ENCODE measurements around the gene RFPL2. TPM values are rescaled to one million over a fixed set of nuclear protein-coding genes. Genes with fewer than 3 reads are reported as not detected.
"Not testable (repeated sequence)": the region's sequence is repeated elsewhere in the genome, so short reads cannot be mapped to it uniquely, and the experiment has no call there.

RFPL2 gene
- total RNA-seq, 1 donor from 2014 or later, result 0.15 TPM

GRCh38 chr22:32175115-32175514 lies 29.8 kb downstream of the RFPL2 start:
- intact Hi-C loops (cut with micrococcal nuclease), result no loop called here

GRCh38 chr22:32165681-32166080 lies 39.2 kb downstream of the RFPL2 start:
- intact Hi-C loops (cut with micrococcal nuclease), result no loop called here

DNA sequence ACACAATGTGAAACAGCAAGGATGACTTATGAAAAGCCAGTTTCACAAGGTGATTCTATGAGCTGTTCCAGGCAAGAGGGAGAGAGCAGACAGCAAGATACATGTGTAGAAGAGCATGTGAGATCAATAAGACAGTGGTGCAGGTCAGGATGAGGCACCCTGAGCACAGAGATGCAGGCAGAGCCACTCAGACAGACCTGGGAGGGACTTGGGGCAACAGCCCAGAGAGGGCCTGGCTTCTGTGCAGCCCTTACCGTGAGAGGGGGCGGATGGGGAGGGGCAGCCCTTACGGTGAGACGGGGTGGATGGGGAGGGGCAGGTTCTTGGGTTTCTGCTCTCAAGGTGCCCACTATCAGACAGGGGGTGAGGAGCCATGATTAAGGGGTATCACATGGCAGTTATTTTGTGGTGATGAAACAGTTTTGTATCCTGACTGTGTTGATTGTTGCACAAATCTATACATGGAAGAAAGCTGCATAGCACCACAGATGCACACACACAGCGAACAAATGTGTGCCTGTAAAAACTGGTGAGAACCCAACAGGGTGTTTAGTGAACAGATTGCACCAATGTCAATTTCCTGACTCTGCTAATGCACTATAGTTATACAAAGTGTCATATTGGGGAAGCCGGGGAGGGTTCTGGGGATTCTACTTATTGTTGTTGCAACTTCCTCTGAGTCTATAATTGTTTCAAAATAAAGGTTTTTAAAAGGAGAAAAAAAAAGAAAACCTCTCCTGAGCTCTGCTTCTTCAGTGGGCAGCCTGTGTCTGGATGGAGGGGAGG lies 40.6 kb downstream of the RFPL2 start:
- intact Hi-C loops (cut with micrococcal nuclease), result no loop called here

GRCh38 chr22:32160411-32160810 lies 44.5 kb downstream of the RFPL2 start:
- intact Hi-C loops (cut with micrococcal nuclease), result not testable (repeated sequence)

DNA sequence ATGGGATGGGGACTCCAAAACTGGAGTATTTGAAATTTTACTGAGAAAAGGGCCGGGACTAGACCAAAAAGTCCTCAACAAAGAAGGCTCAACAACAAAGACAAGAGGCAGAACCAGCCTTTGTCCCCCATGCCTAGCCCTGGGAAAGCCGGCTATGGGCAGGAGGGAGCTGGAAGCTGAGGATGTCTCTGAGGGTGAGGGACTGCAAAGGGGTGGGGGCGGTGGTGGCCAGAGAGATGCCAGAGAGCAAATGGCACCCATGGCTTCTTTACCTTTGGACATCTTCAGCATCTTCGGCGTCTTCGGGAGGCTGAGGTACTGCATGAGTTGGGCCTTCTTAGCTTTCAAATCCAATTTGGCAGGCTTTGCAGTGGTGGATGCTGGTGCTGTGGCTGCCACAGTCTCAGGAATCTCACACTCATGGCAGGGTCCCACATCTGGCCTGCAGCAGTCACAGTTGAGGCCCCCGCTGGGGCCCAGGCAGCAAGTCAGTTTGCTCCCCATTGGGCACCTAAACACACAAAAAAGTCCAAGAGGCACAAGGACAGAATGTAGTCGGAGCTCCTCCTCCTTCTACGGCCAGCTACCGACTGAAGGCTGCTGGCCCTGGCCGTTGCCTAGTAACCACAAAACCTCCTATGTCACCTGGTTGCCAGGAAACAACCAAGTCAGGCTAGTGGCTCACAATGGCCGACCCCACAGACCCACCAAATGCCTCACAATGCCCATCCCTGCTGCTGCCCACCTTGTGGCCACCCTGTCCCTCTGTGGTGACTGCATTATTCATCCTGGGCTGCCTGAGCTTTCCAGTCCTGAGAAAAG lies 46.0 kb downstream of the RFPL2 start, which contains the start of gene C22orf42:
Gene C22orf42 (minus strand): TSS at position 592 of the 822 bp plus-strand sequence. CDS start 88 bp downstream, at position 504.
- intact Hi-C loops (cut with micrococcal nuclease), result no loop called here

DNA sequence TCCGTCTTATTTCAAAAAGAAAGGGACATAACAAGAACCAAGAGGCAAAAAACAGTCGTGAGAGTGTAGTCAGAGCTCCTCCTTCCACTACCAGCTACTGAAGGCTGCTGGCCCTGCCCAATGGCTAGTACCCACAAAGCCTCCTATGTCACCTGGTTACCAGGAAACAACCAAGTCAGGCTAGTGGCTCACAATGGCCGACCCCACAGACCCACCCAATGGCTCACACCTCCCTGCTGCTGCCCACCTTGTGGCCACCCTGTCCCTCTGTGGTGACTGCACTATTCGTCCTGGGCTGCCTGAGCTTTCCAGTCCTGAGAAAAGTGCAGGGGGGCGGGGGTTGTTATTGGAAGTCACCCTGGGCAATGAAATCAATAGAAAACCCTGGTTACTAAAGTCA lies 47.2 kb downstream of the RFPL2 start:
- intact Hi-C loops (cut with micrococcal nuclease), result not testable (repeated sequence)

DNA sequence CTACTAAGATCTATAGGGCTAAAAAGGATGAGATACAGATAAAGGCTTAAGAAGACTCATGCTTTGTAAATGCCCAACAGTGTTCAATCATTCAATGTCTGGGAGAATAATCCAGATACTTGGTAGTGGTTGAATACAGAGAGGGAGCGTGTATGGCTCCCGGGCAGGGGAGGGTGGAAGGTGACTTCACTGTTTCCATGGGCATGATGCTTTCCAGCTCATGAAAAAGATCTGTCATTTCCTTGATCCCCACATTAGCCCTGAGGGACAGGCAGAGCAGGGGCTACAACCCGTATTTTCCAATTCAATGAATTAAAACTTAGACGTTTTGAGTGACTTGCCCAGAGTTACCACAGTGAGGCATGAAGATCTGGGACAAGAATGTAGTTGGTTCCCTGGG lies 50.1 kb downstream of the RFPL2 start:
- intact Hi-C loops (cut with micrococcal nuclease), result not testable (repeated sequence)

DNA sequence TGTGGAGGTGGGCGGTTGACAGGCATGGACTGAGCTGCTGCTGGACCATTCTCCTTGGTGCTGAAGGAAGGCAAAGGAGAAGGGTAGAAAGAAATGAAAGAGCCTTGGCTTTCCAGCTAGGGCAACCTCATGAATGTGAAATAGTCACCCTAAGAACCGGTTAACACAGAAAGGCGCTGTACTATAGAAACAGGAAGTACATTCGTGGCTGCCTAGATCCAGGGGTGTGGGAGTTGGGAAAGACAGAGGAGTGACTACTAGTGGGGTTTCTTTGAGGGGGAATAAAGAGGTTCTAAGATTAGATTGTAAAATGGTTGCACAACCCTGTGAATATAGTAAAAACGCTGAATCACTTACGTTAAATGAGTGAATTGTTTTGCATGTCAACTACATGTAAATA lies 53.2 kb downstream of the RFPL2 start:
- intact Hi-C loops (cut with micrococcal nuclease), result not testable (repeated sequence)

DNA sequence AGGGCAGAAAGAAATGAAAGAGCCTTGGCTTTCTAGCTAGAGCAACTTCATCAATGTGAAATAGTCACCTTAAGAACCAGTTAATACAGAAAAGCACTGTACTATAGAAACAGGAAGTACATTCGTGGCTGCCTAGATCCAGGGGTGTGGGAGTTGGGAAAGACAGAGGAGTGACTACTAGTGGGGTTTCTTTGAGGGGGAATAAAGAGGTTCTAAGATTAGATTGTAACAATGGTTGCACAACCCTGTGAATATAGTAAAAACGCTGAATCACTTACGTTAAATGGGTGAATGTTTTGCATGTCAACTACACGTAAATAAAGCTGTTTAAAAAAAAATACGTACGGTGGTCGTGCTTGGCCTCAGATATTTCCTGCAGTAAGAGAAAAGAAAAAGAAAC lies 54.2 kb downstream of the RFPL2 start:
- intact Hi-C loops (cut with micrococcal nuclease), result not testable (repeated sequence)

DNA sequence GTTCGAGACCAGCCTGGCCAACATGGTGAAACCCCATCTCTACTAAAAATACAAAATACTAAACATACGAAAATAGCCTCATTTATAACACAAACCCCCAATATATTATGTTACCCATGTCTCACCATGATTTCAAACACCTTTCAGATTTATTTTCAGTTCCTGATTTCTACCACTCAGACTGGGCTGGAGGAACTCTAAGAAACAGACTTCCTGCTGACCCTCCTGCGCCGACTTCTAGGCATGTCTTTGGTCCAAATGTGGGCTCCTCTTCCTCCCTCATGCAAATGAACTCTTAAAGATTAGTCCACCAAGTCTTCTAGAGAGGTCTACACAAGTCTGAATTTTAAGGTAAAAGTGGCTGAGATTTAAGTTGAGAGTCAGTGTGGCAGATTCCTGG lies 56.5 kb downstream of the RFPL2 start:
- intact Hi-C loops (cut with micrococcal nuclease), result loop anchor here (10.0 kb wide), 1 partner anchor 654 kb away; the partner anchor contains the start of gene SFI1

DNA sequence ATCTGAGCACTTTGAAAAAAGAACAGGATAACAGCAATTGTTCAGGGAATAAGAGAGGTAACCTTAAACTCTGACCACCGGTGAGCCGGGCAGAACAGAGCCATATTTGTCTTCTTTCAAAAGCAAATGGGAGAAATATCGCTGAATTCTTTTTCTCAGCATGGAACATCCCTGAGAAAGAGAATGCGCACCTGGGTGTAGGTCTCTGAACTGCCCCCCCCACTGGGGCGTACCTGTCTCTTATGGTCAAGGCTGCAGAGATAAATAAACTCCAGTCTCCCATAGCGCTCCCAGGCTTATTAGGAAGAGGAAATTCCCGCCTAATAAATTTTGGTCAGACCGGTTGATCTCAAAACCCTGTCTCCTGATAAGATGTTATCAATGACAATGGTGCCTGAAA lies 57.7 kb downstream of the RFPL2 start:
- intact Hi-C loops (cut with micrococcal nuclease), result loop anchor here (10.0 kb wide), 1 partner anchor 652 kb away; the partner anchor contains the start of gene SFI1

DNA sequence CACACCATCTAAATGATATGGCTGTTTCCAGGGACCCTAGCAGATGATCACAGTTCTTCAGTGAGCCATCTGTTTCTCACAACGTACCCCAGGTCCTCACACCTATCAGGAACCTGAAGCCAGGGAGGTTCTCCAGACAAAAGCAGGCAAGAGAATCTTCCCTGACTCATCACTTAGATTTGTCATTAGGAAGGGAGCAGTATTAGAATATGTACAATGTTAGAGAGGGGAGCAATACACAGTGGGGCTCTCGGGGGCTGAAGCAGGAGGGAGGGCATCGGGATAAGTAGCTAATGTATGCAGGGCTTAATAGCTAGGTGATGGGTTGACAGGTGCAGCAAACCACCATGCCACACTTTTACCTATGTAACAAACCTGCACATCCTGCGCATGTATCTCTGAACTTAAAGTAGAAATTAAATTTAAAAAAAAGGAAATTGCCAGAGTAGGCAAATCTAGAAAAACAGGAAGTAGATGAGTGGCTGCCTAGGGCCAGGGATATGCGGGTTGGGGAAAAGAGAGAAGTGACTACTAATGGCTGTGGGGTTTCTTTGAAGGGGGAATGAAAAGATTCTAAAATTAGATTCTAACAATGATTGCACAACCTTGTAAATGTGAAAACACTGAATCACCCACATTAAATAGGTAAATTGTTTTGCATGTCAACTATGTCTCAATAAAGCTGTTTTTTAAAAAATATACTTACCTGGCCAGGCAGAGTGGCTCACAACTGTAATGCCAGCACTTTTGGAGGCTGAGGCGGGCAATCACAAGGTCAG lies 60.2 kb downstream of the RFPL2 start:
- intact Hi-C loops (cut with micrococcal nuclease), result loop anchor here (5.0 to 10.0 kb wide), 2 partner anchors 268 to 650 kb away; partner anchors contain the start of genes RTCB and SFI1

- intact Hi-C loops (cut with micrococcal nuclease), result loop anchor here (5.0 to 10.0 kb wide), 2 partner anchors 270 to 648 kb away; partner anchors contain the start of genes RTCB and SFI1
These were observed 62.3 kb downstream of the RFPL2 start for GRCh38 chr22:32142600-32142999.

DNA sequence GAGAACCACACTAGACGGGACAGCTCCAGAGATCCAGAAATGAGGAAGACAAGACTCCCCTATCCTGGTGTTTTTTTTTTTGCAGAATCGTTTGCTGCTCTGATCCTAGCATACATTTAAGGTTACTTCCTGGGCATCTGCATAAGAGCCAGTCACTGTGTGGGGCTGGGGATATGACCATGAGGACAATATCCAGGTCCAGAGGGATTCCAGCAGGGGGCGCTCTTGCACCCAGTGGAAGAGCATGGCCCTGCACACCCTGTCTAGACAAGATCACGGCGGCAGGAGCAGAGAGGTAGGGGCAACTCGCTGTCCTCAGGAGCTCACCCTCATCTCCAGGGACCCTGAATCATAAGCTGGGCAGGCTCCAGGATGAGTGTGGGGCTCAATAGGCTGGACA lies 64.2 kb downstream of the RFPL2 start:
- intact Hi-C loops (cut with micrococcal nuclease), result loop anchor here (5.0 to 10.0 kb wide), 2 partner anchors 272 to 646 kb away; partner anchors contain the start of genes RTCB and SFI1

Other genes with a start within 250 kb of the RFPL2 start
- gene SLC5A1, start 161.8 kb downstream of the RFPL2 start, total RNA-seq, result not detected in 2 replicates
- not detected in 2 replicates for gene C22orf42, start 45.8 kb downstream of the RFPL2 start, total RNA-seq
- gene SLC5A4, start 50.3 kb upstream of the RFPL2 start, total RNA-seq, result not detected in 2 replicates
- gene RFPL3, start 152.8 kb upstream of the RFPL2 start, total RNA-seq, result not detected in 2 replicates
- gene RTCB, start 207.2 kb upstream of the RFPL2 start, total RNA-seq, result 67.4 and 69.5 TPM in 2 replicates

All from T-helper 1 cell treated with Interleukin-12 subunit alpha and Interleukin-12 subunit beta and Interleukin-4 antibody, amounts not matched to agents 30 ng/mL and 1 ng/mL, for 36 hours (primary cell).